A549 treated with CORT108297 at 1 μM for 4 hours (cell line): ENCODE measurements around the gene HCAR2. TPM values are rescaled to one million over a fixed set of nuclear protein-coding genes. Genes with fewer than 3 reads are reported as not detected.

Experiments
- total RNA-seq: library from RNA; stranded (reverse); fragments of 200-300 nt; extraction: Qiagen RNA extraction; gene quantifications from 5 replicates; pipeline ENCODE4 v1.2.3, GENCODE V29; 2022

The HCAR2 gene
- total RNA-seq = 0.09 to 0.29 TPM (median 0.16 TPM) in 5 replicates

DNA sequence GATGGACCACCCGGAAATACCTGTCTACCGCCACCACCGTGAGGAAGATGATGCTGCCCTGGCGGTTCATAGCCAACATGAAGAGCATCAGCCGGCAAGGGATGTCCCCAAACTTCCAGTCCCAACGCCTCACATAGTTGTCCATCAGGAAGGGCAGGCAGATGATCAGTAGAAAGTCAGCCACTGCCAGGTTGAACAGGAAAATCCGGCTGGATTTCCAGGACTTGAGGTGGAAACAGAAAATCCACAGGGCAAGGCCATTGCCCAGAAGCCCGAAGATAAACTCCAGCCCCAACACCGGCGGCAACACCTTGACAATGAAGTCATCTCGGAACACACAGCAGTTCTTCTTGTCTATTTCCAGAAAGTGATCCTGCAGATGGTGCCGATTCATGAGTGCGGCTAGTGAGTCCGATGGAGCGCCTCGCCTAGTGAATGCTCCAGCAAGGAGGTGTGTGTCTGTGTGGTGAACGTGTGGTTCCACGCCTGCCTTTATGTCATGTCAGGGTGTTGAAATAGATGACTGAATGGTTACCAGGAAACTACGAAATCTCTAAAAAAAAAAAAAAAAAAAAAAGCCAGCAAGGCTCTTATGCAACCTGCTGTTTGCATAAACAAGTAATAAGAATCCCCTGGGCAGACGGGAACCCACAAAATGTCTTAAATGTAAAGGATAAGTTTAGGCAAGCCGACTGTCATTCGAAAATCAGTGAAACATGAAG, at the start of gene HCAR2:
TSS of gene HCAR2 (minus strand) at position 468 of the 722 bp plus-strand sequence. CDS start at position 394, 74 bp downstream.

DNA sequence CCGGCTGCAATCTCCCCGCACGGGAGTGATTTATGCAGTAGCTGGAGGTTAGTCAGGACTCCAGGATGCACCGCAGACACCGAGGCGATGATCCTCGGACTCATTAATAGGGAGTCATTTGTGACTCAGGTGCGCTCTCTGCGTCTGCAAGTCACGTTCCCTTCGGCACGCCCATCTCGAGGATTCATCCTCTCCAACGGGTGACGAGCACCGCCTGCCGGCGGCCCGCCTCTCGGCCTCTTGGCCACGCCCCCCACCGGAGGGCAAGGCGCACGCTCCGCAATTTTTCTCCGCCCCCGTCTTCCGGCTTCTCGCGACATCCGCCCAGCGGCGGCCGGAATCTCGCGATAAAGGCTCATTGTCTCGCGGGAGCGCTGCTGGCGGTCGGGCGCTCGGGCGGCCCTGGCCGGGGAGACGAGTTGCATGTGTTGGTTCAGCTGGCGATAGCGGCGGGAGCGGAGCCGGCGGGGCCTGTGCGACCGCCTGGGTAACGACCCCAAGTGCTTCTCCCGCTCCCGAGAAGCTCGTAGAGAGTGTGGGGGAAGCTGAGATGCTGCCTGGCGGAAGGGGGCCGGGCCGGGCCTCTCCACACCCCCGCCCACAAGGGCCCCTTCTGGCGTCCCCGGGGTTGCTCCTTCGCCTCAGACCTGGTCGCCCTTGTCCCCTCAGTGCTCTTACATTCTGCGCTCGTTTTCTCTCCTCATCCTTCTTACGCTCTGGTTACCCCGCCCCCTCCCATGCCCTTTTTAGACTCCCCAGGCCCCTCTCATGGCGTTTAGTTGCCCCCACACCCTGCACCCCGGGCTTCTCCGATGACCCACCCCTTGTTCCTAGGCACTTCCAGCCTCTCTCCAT, 49.5 kb upstream of the HCAR2 start, which contains the start of gene DENR:
TSS of gene DENR (plus strand) at position 361 of the 855 bp plus-strand sequence. CDS start 878 bp downstream, outside the sequence.

DNA sequence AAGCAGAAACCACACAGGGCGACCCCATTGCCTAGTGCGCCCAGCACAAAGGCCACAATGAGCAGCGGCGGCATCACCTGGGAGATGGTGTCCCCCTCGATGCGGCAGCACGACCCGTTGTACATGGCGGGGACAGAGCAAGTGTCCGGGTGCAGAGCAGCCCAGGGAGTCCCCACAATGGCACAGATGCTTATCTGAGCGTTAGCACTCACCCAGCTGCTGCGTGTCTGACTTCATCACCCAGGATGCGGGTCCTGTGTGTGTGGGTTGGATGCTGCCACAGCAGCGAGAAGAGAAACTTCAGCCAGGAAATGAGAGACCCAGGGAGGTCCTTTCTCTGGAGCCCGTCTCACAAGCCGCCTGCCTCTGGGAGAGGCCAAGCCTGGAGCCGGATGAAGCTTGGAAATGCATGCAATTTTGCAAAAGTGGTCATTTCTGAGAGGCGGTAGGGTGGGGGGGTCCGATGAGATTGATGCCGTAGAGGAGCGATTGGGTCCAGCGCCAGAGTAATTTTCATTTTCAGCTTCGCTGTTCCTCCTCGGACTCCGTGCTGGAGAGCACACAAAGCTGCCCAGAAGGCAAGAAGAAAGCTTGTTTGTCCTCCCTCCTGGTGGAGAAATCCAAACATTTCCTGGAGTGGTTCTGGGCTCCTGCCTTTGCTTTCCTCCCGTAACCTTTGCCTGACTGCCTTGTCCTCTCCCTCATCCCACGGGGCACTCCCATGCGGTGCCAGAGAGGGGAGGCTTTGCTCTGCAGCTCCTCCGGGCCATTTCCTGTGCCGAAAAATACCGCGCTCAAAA, 27.3 kb upstream of the HCAR2 start, which contains the start of gene HCAR1:
TSS of gene HCAR1 (minus strand) at position 630 of the 800 bp plus-strand sequence. CDS start at position 125, 505 bp downstream.

DNA sequence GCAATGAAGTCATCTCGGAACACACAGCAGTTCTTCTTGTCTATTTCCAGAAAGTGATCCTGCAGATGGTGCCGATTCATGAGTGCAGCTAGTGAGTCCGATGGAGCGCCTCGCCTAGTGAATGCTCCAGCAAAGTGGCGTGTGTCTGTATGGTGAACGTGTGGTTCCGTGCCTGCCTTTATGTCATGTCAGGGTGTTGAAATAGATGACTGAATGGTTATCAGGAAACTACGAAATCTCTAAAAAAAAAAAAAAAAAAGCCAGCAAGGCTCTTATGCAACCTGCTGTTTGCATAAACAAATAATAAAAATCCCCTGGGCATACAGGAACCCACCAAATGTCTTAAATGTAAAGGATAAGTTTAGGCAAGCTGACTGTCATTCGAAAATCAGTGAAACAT, 13.5 kb upstream of the HCAR2 start, which contains the start of gene HCAR3:
TSS of gene HCAR3 (minus strand) at position 154 of the 400 bp plus-strand sequence. CDS start at position 80, 74 bp downstream.

Other genes starting within 250 kb of the HCAR2 start
- gene ZCCHC8, start 202.4 kb downstream of the HCAR2 start, total RNA-seq = 23.9 to 26.1 TPM (median 25.4 TPM) in 5 replicates
- gene RSRC2, start 176.4 kb downstream of the HCAR2 start, total RNA-seq = 41.5 to 76.5 TPM (median 53.3 TPM) in 5 replicates
- gene KNTC1, start 176.1 kb downstream of the HCAR2 start, total RNA-seq = 22.1 to 24.1 TPM (median 23.3 TPM) in 5 replicates
- gene HCAR3, start 13.5 kb upstream of the HCAR2 start, total RNA-seq = 0.06 to 0.22 TPM (median 0.08 TPM) in 5 replicates
- gene HCAR1, start 27.5 kb upstream of the HCAR2 start, total RNA-seq = 0.01 to 0.06 TPM (median 0.02 TPM) in 5 replicates
- 54.1 to 70.8 TPM (median 55.3 TPM) in 5 replicates for gene DENR, start 49.5 kb upstream of the HCAR2 start, total RNA-seq
- gene CCDC62, start 71.2 kb upstream of the HCAR2 start, total RNA-seq = 0.03 to 0.21 TPM (median 0.07 TPM) in 5 replicates
- gene HIP1R, start 132.1 kb upstream of the HCAR2 start, total RNA-seq = 12.4 to 17.1 TPM (median 14.5 TPM) in 5 replicates
- 28.7 to 33.9 TPM (median 32.2 TPM) in 5 replicates for gene VPS37B, start 192.8 kb upstream of the HCAR2 start, total RNA-seq